OCI-LY1 (cell line): Measurements from ENCODE around the gene ARHGEF4.

ENCODE experiments used
- H2AFZ ChIP-seq: fragments of 200-600 bp; sonication (generic), shearing (Covaris generic); 2 replicates; pipeline ENCODE4 v1.6.0; 2014; ENCODE audit warnings: antibody characterized with exemption, mild to moderate bottlenecking, low read length
- H3F3A ChIP-seq: fragments of 200-600 bp; sonication (generic), shearing (Covaris generic); 2 replicates; pipeline ENCODE4 v1.6.0; 2014; ENCODE audit warnings: mild to moderate bottlenecking, antibody characterized with exemption, low read length, moderate library complexity; ENCODE audit not compliant: insufficient read depth
- H3K27ac ChIP-seq: fragments of 200-600 bp; sonication (generic); 2 replicates; pipeline ENCODE4 v1.5.1; 2014; ENCODE audit warnings: low read length, mixed run types, mild to moderate bottlenecking, low read depth; ENCODE audit not compliant: poor library complexity, severe bottlenecking
- H3K27me3 ChIP-seq: fragments of 200-600 bp; sonication (generic); 2 replicates; pipeline ENCODE4 v1.6.0; 2014; ENCODE audit warnings: antibody characterized with exemption, mild to moderate bottlenecking, low read length, moderate library complexity; ENCODE audit not compliant: insufficient read depth
- H3K36me3 ChIP-seq: fragments of 200-600 bp; sonication (generic); 2 replicates; pipeline ENCODE4 v1.6.1; 2014; ENCODE audit warnings: mild to moderate bottlenecking, antibody characterized with exemption, low read length, moderate library complexity, mixed read lengths; ENCODE audit not compliant: insufficient read depth
- H3K4me1 ChIP-seq: fragments of 200-600 bp; sonication (generic); 2 replicates; pipeline ENCODE4 v1.5.1; 2014; ENCODE audit warnings: mild to moderate bottlenecking, low read length, moderate library complexity; ENCODE audit not compliant: insufficient read depth, severe bottlenecking
- H3K4me2 ChIP-seq: fragments of 200-600 bp; sonication (generic), shearing (Covaris generic); 2 replicates; pipeline ENCODE4 v1.6.1; 2014; ENCODE audit warnings: low read length
- H3K4me3 ChIP-seq: fragments of 200-600 bp; sonication (generic); 2 replicates; pipeline ENCODE4 v1.5.1; 2014; ENCODE audit warnings: low read length, low read depth, mild to moderate bottlenecking, mixed read lengths; ENCODE audit not compliant: poor library complexity, severe bottlenecking
- H3K79me2 ChIP-seq: fragments of 200-600 bp; shearing (Covaris generic); 2 replicates; pipeline ENCODE4 v1.6.1; 2016; ENCODE audit warnings: mixed run types, low read length, mixed read lengths; ENCODE audit not compliant: insufficient read depth
- H3K9ac ChIP-seq: fragments of 200-600 bp; sonication (generic), shearing (Covaris generic); 2 replicates; pipeline ENCODE4 v1.6.1; 2014; ENCODE audit warnings: mild to moderate bottlenecking, low read length, mixed read lengths
- H3K9me2 ChIP-seq: fragments of 200-600 bp; sonication (generic), shearing (Covaris generic); 2 replicates; pipeline ENCODE4 v1.6.1; 2014; ENCODE audit warnings: low read depth, mild to moderate bottlenecking, low read length, mixed read lengths
- H3K9me3 ChIP-seq: fragments of 200-600 bp; shearing (Covaris generic); 2 replicates; pipeline ENCODE4 v1.6.1; 2014; ENCODE audit warnings: low read length, mixed read lengths
- H4K20me1 ChIP-seq: fragments of 200-600 bp; sonication (generic), shearing (Covaris generic); 2 replicates; pipeline ENCODE4 v1.6.0; 2016; ENCODE audit warnings: mild to moderate bottlenecking, low read length; ENCODE audit not compliant: insufficient read depth
- CTCF ChIP-seq: fragments of 200-600 bp; sonication (generic), shearing (Covaris generic); IDR thresholded peaks from 2 replicates; pipeline ENCODE4 v1.5.1; 2017; ENCODE audit warnings: mild to moderate bottlenecking, antibody characterized with exemption, low read length, moderate library complexity, mixed read lengths
- EZH2 ChIP-seq: fragments of 200-600 bp; sonication (generic), shearing (Covaris generic); IDR thresholded peaks from 2 replicates; pipeline ENCODE4 v1.8.0; 2017; ENCODE audit warnings: borderline replicate concordance, mixed run types, mild to moderate bottlenecking, antibody characterized with exemption, low read length, moderate library complexity, mixed read lengths

ARHGEF4 gene

GRCh38 chr2:131026919-131027318 lies 190.2 kb downstream of the ARHGEF4 start:
- Histone ChIP-seq H3K9me2 (no peaks in the 10 kb centered on the region), H3K9ac (no peak overlapping the region), H3F3A (no peaks in the 10 kb centered on the region), H4K20me1 (no peaks in the 10 kb centered on the region), H3K36me3 (no peaks in the 10 kb centered on the region), H3K27ac (no peak overlapping the region), H3K4me3 (no peak overlapping the region), H3K4me1 (no peaks in the 10 kb centered on the region), H3K27me3 (no peaks in the 10 kb centered on the region; the same call in 1 of the 2 replicates), H3K4me2 (no peak overlapping the region), H3K79me2 (no peaks in the 10 kb centered on the region), H3K9me3 (0 out of 2 replicates have a peak, but pooled peaks cover 4% of the 10 kb centered on the region), H2AFZ (no peak overlapping the region)
- TF ChIP-seq CTCF (no peak), EZH2 (no peak)

- Histone ChIP-seq H3K79me2 (no peaks in the 10 kb centered on the region), H3K9ac (no peak overlapping the region), H3K36me3 (no peaks in the 10 kb centered on the region), H4K20me1 (no peaks in the 10 kb centered on the region), H3K9me3 (0 out of 2 replicates have a peak, but pooled peaks cover 4% of the 10 kb centered on the region), H3K4me3 (no peak overlapping the region), H3K9me2 (no peaks in the 10 kb centered on the region), H3K4me1 (no peaks in the 10 kb centered on the region), H3K27me3 (no peaks in the 10 kb centered on the region; the same call in 1 of the 2 replicates), H3K27ac (no peak overlapping the region), H3K4me2 (no peak overlapping the region), H3F3A (no peaks in the 10 kb centered on the region), H2AFZ (no peak overlapping the region)
- TF ChIP-seq CTCF, result no peak
- no peak for TF ChIP-seq EZH2
Measured at GRCh38 chr2:131027566-131028528, 191.1 kb downstream of the ARHGEF4 start.

- H3K27me3 ChIP-seq, result no peaks in the 10 kb centered on the region; the same call in 1 of the 2 replicates
- H3K27ac ChIP-seq, result no peak overlapping the region
- no peaks in the 10 kb centered on the region for H4K20me1 ChIP-seq
- no peaks in the 10 kb centered on the region for H3K4me1 ChIP-seq
- no peaks in the 10 kb centered on the region for H3K79me2 ChIP-seq
- H3K4me2 ChIP-seq, result no peak overlapping the region
- no peak overlapping the region for H3K4me3 ChIP-seq
- H3K36me3 ChIP-seq, result no peaks in the 10 kb centered on the region
- TF ChIP-seq CTCF (no peak), EZH2 (no peak)
- H3F3A ChIP-seq, result no peaks in the 10 kb centered on the region
- no peak overlapping the region for H3K9ac ChIP-seq
- H3K9me2 ChIP-seq, result no peaks in the 10 kb centered on the region
- H3K9me3 ChIP-seq, result 0 out of 2 replicates have a peak, but pooled peaks cover 4% of the 10 kb centered on the region
- no peak overlapping the region for H2AFZ ChIP-seq
Measured at GRCh38 chr2:131029812-131030211, 193.1 kb downstream of the ARHGEF4 start.
